A673 (cell line): ENCODE measurements around the gene PRR15L. TPM values are rescaled to one million over a fixed set of nuclear protein-coding genes. Genes with fewer than 3 reads are reported as not detected.

ENCODE experiments used
- BruUV-seq: library from RNA; stranded (reverse); fragments of 400-500 nt; replicated peaks from 2 replicates; lab custom pipeline; 2021; lab: Mats Ljungman, UMichigan
- CTCF ChIA-PET: fragments of 300-600 bp; sonication (Branson Sonifier 250); formaldehyde crosslinking; loops from one replicate; lab custom pipeline; 2022; ENCODE audit warnings: antibody characterized with exemption; lab: Charles Lee
- POLR2A ChIA-PET: fragments of 300-600 bp; sonication (Branson Sonifier 250); formaldehyde crosslinking; loops from one replicate; lab custom pipeline; 2022; ENCODE audit warnings: antibody characterized with exemption; ENCODE audit not compliant: low non-redundant PET; lab: Charles Lee
- DNase-seq: peaks from one replicate; pipeline ENCODE4 v3.0.0-alpha.2; 2015; ENCODE audit warnings: low spot score
- H3K27ac ChIP-seq: fragments of 200-600 bp; sonication (generic); 2 replicates; pipeline ENCODE4 v1.5.1; 2016; ENCODE audit warnings: mixed run types, low read depth, mild to moderate bottlenecking, mixed read lengths, antibody characterized with exemption, low read length; ENCODE audit not compliant: poor library complexity, severe bottlenecking
- H3K27me3 ChIP-seq: fragments of 200-600 bp; sonication (generic); replicated peaks from 2 replicates; pipeline ENCODE4 v1.6.1; 2017; ENCODE audit warnings: mixed run types, low read depth, mild to moderate bottlenecking, mixed read lengths, antibody characterized with exemption, low read length; ENCODE audit not compliant: insufficient read depth, poor library complexity
- H3K36me3 ChIP-seq: fragments of 200-600 bp; sonication (generic); 2 replicates; pipeline ENCODE4 v1.6.1; 2016; ENCODE audit warnings: mixed run types, mild to moderate bottlenecking, mixed read lengths, antibody characterized with exemption, low read length; ENCODE audit not compliant: insufficient read depth, poor library complexity, severe bottlenecking
- H3K4me1 ChIP-seq: fragments of 200-600 bp; sonication (generic); 2 replicates; pipeline ENCODE4 v1.6.1; 2017; ENCODE audit warnings: mixed run types, mild to moderate bottlenecking, mixed read lengths, antibody characterized with exemption, low read length; ENCODE audit not compliant: insufficient read depth, poor library complexity, severe bottlenecking
- H3K4me3 ChIP-seq: fragments of 200-600 bp; sonication (generic); 2 replicates; pipeline ENCODE4 v1.5.1; 2016; ENCODE audit warnings: low read depth, mixed run types, mild to moderate bottlenecking, mixed read lengths, low read length; ENCODE audit not compliant: poor library complexity, severe bottlenecking
- H3K9me3 ChIP-seq: fragments of 200-600 bp; sonication (generic); 2 replicates; pipeline ENCODE4 v1.6.1; 2016; ENCODE audit warnings: mixed run types, low read depth, mild to moderate bottlenecking, mixed read lengths, antibody characterized with exemption, low read length; ENCODE audit not compliant: poor library complexity, severe bottlenecking
- CTCF ChIP-seq: fragments of 300-800, 200-600 bp; sonication (generic); conservative IDR thresholded peaks from 2 replicates; pipeline ENCODE4 v1.5.1; 2017; ENCODE audit warnings: low read depth, mild to moderate bottlenecking, antibody characterized with exemption, low read length, moderate library complexity, mixed read lengths
- EZH2 ChIP-seq: fragments of 200-600 bp; sonication (generic); IDR thresholded peaks from 2 replicates; pipeline ENCODE4 v1.6.1; 2017; ENCODE audit warnings: borderline replicate concordance, low read depth, mild to moderate bottlenecking, mixed read lengths, antibody characterized with exemption, low read length; ENCODE audit not compliant: poor library complexity, severe bottlenecking
- intact Hi-C: fragments of 100-400 bp; cut with micrococcal nuclease; formaldehyde crosslinking; loops from one replicate; pipeline ENCODE4 v1.10.0; 2022; ENCODE audit not compliant: unreplicated experiment
- total RNA-seq: library from RNA; stranded (reverse); gene quantifications from 2 replicates; pipeline ENCODE4 v1.2.3, GENCODE V29; 2021

PRR15L gene
- total RNA-seq, 1 experiment from 2014 or later = not detected

GRCh38 chr17:47902039-47902744, 55.5 kb downstream of the PRR15L start:
- TF ChIP-seq CTCF (no peak), EZH2 (no peak)

More at GRCh38 chr17:47902039-47902744, 55.5 kb downstream of the PRR15L start:
- Histone ChIP-seq H3K27ac (no peak overlapping the region), H3K4me1 (no peaks in the 10 kb centered on the region), H3K9me3 (no peaks in the 10 kb centered on the region), H3K4me3 (no peak overlapping the region), H3K27me3 (no peaks in the 10 kb centered on the region), H3K36me3 (no peaks in the 10 kb centered on the region)
- ChIA-PET POLR2A (no interaction called here), CTCF (no interaction called here)
- BruUV-seq = no TSS peak
- no peak for DNase-seq
- intact Hi-C loops = no loop called here

Other genes starting within 250 kb of the PRR15L start
- not detected in 2 replicates for gene TBX21, start 224.6 kb downstream of the PRR15L start, total RNA-seq
- gene OSBPL7, start 136.1 kb downstream of the PRR15L start, total RNA-seq = 9.1 TPM in 2 replicates
- gene MRPL10, start 126.3 kb downstream of the PRR15L start, total RNA-seq = 30.5 and 42.0 TPM in 2 replicates
- 1.1 and 1.3 TPM in 2 replicates for gene LRRC46, start 126.2 kb downstream of the PRR15L start, total RNA-seq
- 6.2 and 11.2 TPM in 2 replicates for gene SCRN2, start 116.6 kb downstream of the PRR15L start, total RNA-seq
- 0.15 and 0.66 TPM in 2 replicates for gene SP6, start 106.7 kb downstream of the PRR15L start, total RNA-seq
- 19.5 and 29.1 TPM in 2 replicates for gene SP2, start 61.6 kb downstream of the PRR15L start, total RNA-seq
- gene PNPO, start 16.3 kb downstream of the PRR15L start, total RNA-seq = 12.3 and 14.6 TPM in 2 replicates
- gene CDK5RAP3, start 13.2 kb upstream of the PRR15L start, total RNA-seq = 172 and 204 TPM in 2 replicates
- gene COPZ2, start 79.9 kb upstream of the PRR15L start, total RNA-seq = 2.3 TPM in 1 of 2 replicates, not detected in the other
- gene NFE2L1, start 90.5 kb upstream of the PRR15L start, total RNA-seq = 149 and 168 TPM in 2 replicates
- gene CBX1, start 143.6 kb upstream of the PRR15L start, total RNA-seq = 121 and 139 TPM in 2 replicates
- gene SNX11, start 149.9 kb upstream of the PRR15L start, total RNA-seq = 25.1 and 27.6 TPM in 2 replicates